Lower lobe of right lung (tissue), 2 donors: ENCODE results near the gene VASH2. TPM values are rescaled to one million over a fixed set of nuclear protein-coding genes. Genes with fewer than 3 reads are reported as not detected.
"Not testable (repeated sequence)": the region's sequence is repeated elsewhere in the genome, so short reads cannot be mapped to it uniquely, and the experiment has no call there.

ENCODE experiments used
- ATAC-seq, 2 donors: fragments of 200-7000 bp; cut with Tn5 transposase; one replicate each; pipeline ENCODE4 v1.9.1; 2020 to 2022; ENCODE audit warnings: mild to moderate bottlenecking in 2 of 2, moderate library complexity in 2 of 2
- DNase-seq: peaks from one replicate; pipeline ENCODE4 v3.0.0-alpha.2; 2020
- H3K27ac ChIP-seq: fragments of 200-600 bp; one replicate; pipeline ENCODE4 v1.8.0; 2022
- H3K27me3 ChIP-seq: fragments of 200-600 bp; one replicate; pipeline ENCODE4 v1.8.0; 2022; ENCODE audit warnings: low read depth
- H3K36me3 ChIP-seq: fragments of 200-600 bp; one replicate; pipeline ENCODE4 v1.8.0; 2022; ENCODE audit warnings: mild to moderate bottlenecking
- H3K4me1 ChIP-seq: fragments of 200-600 bp; one replicate; pipeline ENCODE4 v1.8.0; 2022
- H3K4me3 ChIP-seq: fragments of 200-600 bp; one replicate; pipeline ENCODE4 v1.8.0; 2022; ENCODE audit warnings: mild to moderate bottlenecking
- H3K9me3 ChIP-seq: fragments of 200-600 bp; one replicate; pipeline ENCODE4 v1.8.0; 2022
- CTCF ChIP-seq: fragments of 200-600 bp; IDR thresholded peaks from one replicate; pipeline ENCODE4 v1.8.0; 2022; ENCODE audit warnings: antibody characterized with exemption, mild to moderate bottlenecking
- intact Hi-C: fragments of 100-400 bp; cut with DNase I; formaldehyde crosslinking; loops from one replicate; pipeline ENCODE4 v1.11.0; 2022
- total RNA-seq: library from RNA; stranded (reverse); fragmentation: NEBNext Ultra II Directional; extraction: Animal tissue kit (Norgen Biotek cat#: 25700); gene quantifications from one replicate; pipeline ENCODE4 v1.2.1, GENCODE V29; 2021
- donor health status: DM: no; HTN: yes; CAD: no; lungs with severe emphysema.

The VASH2 gene
- total RNA-seq, 1 donor from 2014 or later = 1.6 TPM

- no peak overlapping the region for H3K27ac ChIP-seq
- no peak for TF ChIP-seq CTCF
- ATAC-seq = no peak
- no peak overlapping the region for H3K4me3 ChIP-seq
- peaks cover 8% of the 10 kb centered on the region for H3K36me3 ChIP-seq
- H3K4me1 ChIP-seq = peaks cover 6% of the 10 kb centered on the region
- H3K9me3 ChIP-seq = no peaks in the 10 kb centered on the region
- no peak for DNase-seq
- intact Hi-C loops = no loop called here
- no peaks in the 10 kb centered on the region for H3K27me3 ChIP-seq
Measured at GRCh38 chr1:212986551-212986950, 36.2 kb downstream of the VASH2 start.

GRCh38 chr1:212987702-212988322 is 37.5 kb downstream of the VASH2 start:
- no peaks in the 10 kb centered on the region for H3K27me3 ChIP-seq
- H3K4me3 ChIP-seq = no peak overlapping the region
- no peak for ATAC-seq
- no peaks in the 10 kb centered on the region for H3K9me3 ChIP-seq
- no peak for DNase-seq
- no peak for TF ChIP-seq CTCF
- no peaks in the 10 kb centered on the region for H3K4me1 ChIP-seq
- peaks cover 21% of the 10 kb centered on the region for H3K36me3 ChIP-seq
- intact Hi-C loops = no loop called here
- H3K27ac ChIP-seq = no peak overlapping the region

- no peak for ATAC-seq
- no peaks in the 10 kb centered on the region for H3K4me1 ChIP-seq
Measured at GRCh38 chr1:212990276-212990675, 39.9 kb downstream of the VASH2 start.

GRCh38 chr1:212993960-212994359 is 43.6 kb downstream of the VASH2 start:
- H3K27ac ChIP-seq, intact Hi-C loops, DNase-seq, H3K9me3 ChIP-seq, H3K27me3 ChIP-seq, H3K4me1 ChIP-seq, ATAC-seq, H3K4me3 ChIP-seq: not testable (repeated sequence)
- peaks cover 79% of the 10 kb centered on the region for H3K36me3 ChIP-seq

More at GRCh38 chr1:212990276-212990675, 39.9 kb downstream of the VASH2 start:
- H3K36me3 ChIP-seq = peaks cover 46% of the 10 kb centered on the region
- no peak for DNase-seq
- no peak for TF ChIP-seq CTCF
- no peak overlapping the region for H3K4me3 ChIP-seq
- no peak overlapping the region for H3K27ac ChIP-seq
- H3K27me3 ChIP-seq = no peaks in the 10 kb centered on the region
- no peaks in the 10 kb centered on the region for H3K9me3 ChIP-seq
- intact Hi-C loops = no loop called here

GRCh38 chr1:212994926-212995325 is 44.6 kb downstream of the VASH2 start:
- no peak for ATAC-seq
- Histone ChIP-seq H3K4me1 (no peaks in the 10 kb centered on the region), H3K4me3 (no peak overlapping the region), H3K27ac (no peak overlapping the region), H3K27me3 (no peaks in the 10 kb centered on the region), H3K36me3 (peaks cover 87% of the 10 kb centered on the region), H3K9me3 (no peaks in the 10 kb centered on the region)
- no peak for DNase-seq
- intact Hi-C loops = no loop called here
- TF ChIP-seq CTCF = no peak

- Histone ChIP-seq H3K4me1 (no peaks in the 10 kb centered on the region), H3K4me3 (no peak overlapping the region), H3K27ac (no peak overlapping the region), H3K27me3 (no peaks in the 10 kb centered on the region), H3K9me3 (no peaks in the 10 kb centered on the region), H3K36me3 (peaks cover 93% of the 10 kb centered on the region)
- no peak for ATAC-seq
- TF ChIP-seq CTCF = no peak
- no peak for DNase-seq
- intact Hi-C loops = no loop called here
Measured at GRCh38 chr1:213003256-213003655, 52.9 kb downstream of the VASH2 start.
